ENCODE data around the gene MRPS9.

DNA sequence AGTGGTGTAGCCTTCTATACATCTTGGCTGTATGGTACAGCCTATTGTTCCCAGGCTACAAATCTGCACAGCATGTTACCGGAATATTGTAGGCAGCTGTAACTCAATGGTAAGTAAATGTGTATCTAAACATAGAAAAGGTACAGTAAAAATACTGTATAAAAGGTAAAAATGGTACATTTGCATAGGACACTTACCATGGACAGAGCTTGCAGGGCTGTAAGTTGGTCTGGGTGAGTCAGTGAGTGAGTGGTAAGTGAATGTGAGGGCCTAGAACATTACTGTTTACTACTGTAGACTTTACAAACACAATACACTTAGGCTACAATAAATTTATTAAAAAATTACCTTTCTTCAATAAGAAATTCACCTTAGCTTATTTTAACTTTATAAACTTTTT, 3.7 kb upstream of the MRPS9 start:
- TF ChIP-seq, protein P1, sequence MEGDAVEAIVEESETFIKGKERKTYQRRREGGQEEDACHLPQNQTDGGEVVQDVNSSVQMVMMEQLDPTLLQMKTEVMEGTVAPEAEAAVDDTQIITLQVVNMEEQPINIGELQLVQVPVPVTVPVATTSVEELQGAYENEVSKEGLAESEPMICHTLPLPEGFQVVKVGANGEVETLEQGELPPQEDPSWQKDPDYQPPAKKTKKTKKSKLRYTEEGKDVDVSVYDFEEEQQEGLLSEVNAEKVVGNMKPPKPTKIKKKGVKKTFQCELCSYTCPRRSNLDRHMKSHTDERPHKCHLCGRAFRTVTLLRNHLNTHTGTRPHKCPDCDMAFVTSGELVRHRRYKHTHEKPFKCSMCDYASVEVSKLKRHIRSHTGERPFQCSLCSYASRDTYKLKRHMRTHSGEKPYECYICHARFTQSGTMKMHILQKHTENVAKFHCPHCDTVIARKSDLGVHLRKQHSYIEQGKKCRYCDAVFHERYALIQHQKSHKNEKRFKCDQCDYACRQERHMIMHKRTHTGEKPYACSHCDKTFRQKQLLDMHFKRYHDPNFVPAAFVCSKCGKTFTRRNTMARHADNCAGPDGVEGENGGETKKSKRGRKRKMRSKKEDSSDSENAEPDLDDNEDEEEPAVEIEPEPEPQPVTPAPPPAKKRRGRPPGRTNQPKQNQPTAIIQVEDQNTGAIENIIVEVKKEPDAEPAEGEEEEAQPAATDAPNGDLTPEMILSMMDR (IDR thresholded peaks at IDR 0.05; ENCODE audit: insufficient read depth, low read length, poor library complexity, severe bottlenecking) = no peak
- no peak for TF ChIP-seq EZH2phosphoT487 (conservative IDR thresholded peaks at IDR 0.05; ENCODE audit: low read length)
